OCI-LY1 (cell line): ENCODE measurements around the gene PRR33.
A peak's percentile ranks its signal among the peaks of the same experiment; 100 is the strongest.

Source experiments
- H2AFZ ChIP-seq: fragments of 200-600 bp; sonication (generic), shearing (Covaris generic); 2 replicates; pipeline ENCODE4 v1.6.0; 2014; ENCODE audit warnings: antibody characterized with exemption, mild to moderate bottlenecking, low read length
- H3F3A ChIP-seq: fragments of 200-600 bp; sonication (generic), shearing (Covaris generic); 2 replicates; pipeline ENCODE4 v1.6.0; 2014; ENCODE audit warnings: mild to moderate bottlenecking, antibody characterized with exemption, low read length, moderate library complexity; ENCODE audit not compliant: insufficient read depth
- H3K27ac ChIP-seq: fragments of 200-600 bp; sonication (generic); 2 replicates; pipeline ENCODE4 v1.5.1; 2014; ENCODE audit warnings: low read length, mixed run types, mild to moderate bottlenecking, low read depth; ENCODE audit not compliant: poor library complexity, severe bottlenecking
- H3K27me3 ChIP-seq: fragments of 200-600 bp; sonication (generic); 2 replicates; pipeline ENCODE4 v1.6.0; 2014; ENCODE audit warnings: antibody characterized with exemption, mild to moderate bottlenecking, low read length, moderate library complexity; ENCODE audit not compliant: insufficient read depth
- H3K36me3 ChIP-seq: fragments of 200-600 bp; sonication (generic); 2 replicates; pipeline ENCODE4 v1.6.1; 2014; ENCODE audit warnings: mild to moderate bottlenecking, antibody characterized with exemption, low read length, moderate library complexity, mixed read lengths; ENCODE audit not compliant: insufficient read depth
- H3K4me1 ChIP-seq: fragments of 200-600 bp; sonication (generic); 2 replicates; pipeline ENCODE4 v1.5.1; 2014; ENCODE audit warnings: mild to moderate bottlenecking, low read length, moderate library complexity; ENCODE audit not compliant: insufficient read depth, severe bottlenecking
- H3K4me2 ChIP-seq: fragments of 200-600 bp; sonication (generic), shearing (Covaris generic); 2 replicates; pipeline ENCODE4 v1.6.1; 2014; ENCODE audit warnings: low read length
- H3K4me3 ChIP-seq: fragments of 200-600 bp; sonication (generic); 2 replicates; pipeline ENCODE4 v1.5.1; 2014; ENCODE audit warnings: low read length, low read depth, mild to moderate bottlenecking, mixed read lengths; ENCODE audit not compliant: poor library complexity, severe bottlenecking
- H3K79me2 ChIP-seq: fragments of 200-600 bp; shearing (Covaris generic); 2 replicates; pipeline ENCODE4 v1.6.1; 2016; ENCODE audit warnings: mixed run types, low read length, mixed read lengths; ENCODE audit not compliant: insufficient read depth
- H3K9ac ChIP-seq: fragments of 200-600 bp; sonication (generic), shearing (Covaris generic); 2 replicates; pipeline ENCODE4 v1.6.1; 2014; ENCODE audit warnings: mild to moderate bottlenecking, low read length, mixed read lengths
- H3K9me2 ChIP-seq: fragments of 200-600 bp; sonication (generic), shearing (Covaris generic); 2 replicates; pipeline ENCODE4 v1.6.1; 2014; ENCODE audit warnings: low read depth, mild to moderate bottlenecking, low read length, mixed read lengths
- H3K9me3 ChIP-seq: fragments of 200-600 bp; shearing (Covaris generic); 2 replicates; pipeline ENCODE4 v1.6.1; 2014; ENCODE audit warnings: low read length, mixed read lengths
- H4K20me1 ChIP-seq: fragments of 200-600 bp; sonication (generic), shearing (Covaris generic); 2 replicates; pipeline ENCODE4 v1.6.0; 2016; ENCODE audit warnings: mild to moderate bottlenecking, low read length; ENCODE audit not compliant: insufficient read depth
- CTCF ChIP-seq: fragments of 200-600 bp; sonication (generic), shearing (Covaris generic); IDR thresholded peaks from 2 replicates; pipeline ENCODE4 v1.5.1; 2017; ENCODE audit warnings: mild to moderate bottlenecking, antibody characterized with exemption, low read length, moderate library complexity, mixed read lengths
- EZH2 ChIP-seq: fragments of 200-600 bp; sonication (generic), shearing (Covaris generic); IDR thresholded peaks from 2 replicates; pipeline ENCODE4 v1.8.0; 2017; ENCODE audit warnings: borderline replicate concordance, mixed run types, mild to moderate bottlenecking, antibody characterized with exemption, low read length, moderate library complexity, mixed read lengths

PRR33 gene

GRCh38 chr11:1919391-1920127, 27.9 kb upstream of the PRR33 start, which contains the start of gene TNNT3:
Gene TNNT3, plus strand, starts transcription at chr11:1919703. Its CDS starts 3,172 bp downstream, at chr11:1922875.
- Histone ChIP-seq H3K27me3 (peaks cover 4% of the 10 kb centered on the region; the same call in 1 of the 2 replicates), H2AFZ (no peak within 1 kb of the TSS), H4K20me1 (no peaks in the 10 kb centered on the region), H3K4me2 (no peak within 1 kb of the TSS), H3F3A (no peaks in the 10 kb centered on the region), H3K9me2 (no peaks in the 10 kb centered on the region), H3K9me3 (no peaks in the 10 kb centered on the region), H3K4me3 (no peak within 1 kb of the TSS), H3K36me3 (no peaks in the 10 kb centered on the region), H3K4me1 (no peaks in the 10 kb centered on the region), H3K9ac (no peak within 1 kb of the TSS), H3K27ac (no peak within 1 kb of the TSS), H3K79me2 (no peaks in the 10 kb centered on the region)
- TF ChIP-seq CTCF (no peak), EZH2 (no peak)

DNA sequence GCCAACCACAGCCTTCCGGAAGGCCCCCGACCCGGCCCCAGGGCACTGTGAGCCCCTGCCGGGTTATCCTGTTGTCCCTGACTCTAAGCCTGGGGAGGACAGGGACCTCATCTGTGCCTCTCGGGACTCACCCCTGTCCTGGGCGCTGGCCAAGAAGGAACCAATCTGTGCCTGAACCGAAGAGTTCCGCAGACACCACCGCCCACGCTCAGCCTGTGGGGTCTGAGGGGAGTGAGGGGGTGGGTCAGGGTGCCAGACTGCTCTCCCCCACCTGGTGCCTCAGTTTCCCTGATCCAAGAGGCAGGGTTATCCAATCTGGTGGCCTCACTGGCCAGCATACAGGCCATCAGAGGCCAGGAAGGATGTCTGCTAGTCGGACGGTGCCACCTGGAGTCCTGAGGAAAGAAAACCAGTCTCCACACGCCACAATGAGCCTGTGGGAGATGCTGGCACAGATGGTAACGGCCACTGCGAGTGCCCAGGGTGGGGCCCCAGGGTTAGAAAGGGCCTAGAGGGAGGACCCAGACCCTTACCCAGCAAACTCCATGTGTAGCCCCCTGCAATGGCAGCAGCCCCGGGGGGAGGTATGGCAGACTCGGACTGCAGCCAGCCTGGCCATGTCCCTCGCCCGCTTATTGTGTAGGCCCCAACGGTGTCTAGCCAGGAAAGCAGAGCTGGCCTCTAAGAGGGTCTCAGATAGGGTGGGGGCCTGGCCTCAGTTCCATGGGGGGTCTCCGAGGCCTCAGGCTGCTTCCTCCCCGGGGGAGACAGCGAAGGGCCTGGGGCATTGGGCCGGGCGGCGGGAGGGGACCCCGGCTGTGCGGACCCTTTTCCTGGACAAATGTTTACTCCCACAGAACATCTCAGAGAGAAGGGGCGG, 27.0 kb upstream of the PRR33 start:
- Histone ChIP-seq H3K9ac (no peak overlapping the region), H2AFZ (no peak overlapping the region), H3K36me3 (no peaks in the 10 kb centered on the region), H3K4me1 (no peaks in the 10 kb centered on the region), H3K27me3 (peaks cover 4% of the 10 kb centered on the region; the same call in 1 of the 2 replicates), H3K27ac (no peak overlapping the region), H3K9me2 (no peaks in the 10 kb centered on the region), H3F3A (no peaks in the 10 kb centered on the region), H3K79me2 (no peaks in the 10 kb centered on the region), H4K20me1 (no peaks in the 10 kb centered on the region), H3K9me3 (no peaks in the 10 kb centered on the region), H3K4me3 (no peak overlapping the region), H3K4me2 (no peak overlapping the region)
- TF ChIP-seq CTCF: peak; percentile 27; the same call in 1 of the 2 replicates
- TF ChIP-seq EZH2: no peak

DNA sequence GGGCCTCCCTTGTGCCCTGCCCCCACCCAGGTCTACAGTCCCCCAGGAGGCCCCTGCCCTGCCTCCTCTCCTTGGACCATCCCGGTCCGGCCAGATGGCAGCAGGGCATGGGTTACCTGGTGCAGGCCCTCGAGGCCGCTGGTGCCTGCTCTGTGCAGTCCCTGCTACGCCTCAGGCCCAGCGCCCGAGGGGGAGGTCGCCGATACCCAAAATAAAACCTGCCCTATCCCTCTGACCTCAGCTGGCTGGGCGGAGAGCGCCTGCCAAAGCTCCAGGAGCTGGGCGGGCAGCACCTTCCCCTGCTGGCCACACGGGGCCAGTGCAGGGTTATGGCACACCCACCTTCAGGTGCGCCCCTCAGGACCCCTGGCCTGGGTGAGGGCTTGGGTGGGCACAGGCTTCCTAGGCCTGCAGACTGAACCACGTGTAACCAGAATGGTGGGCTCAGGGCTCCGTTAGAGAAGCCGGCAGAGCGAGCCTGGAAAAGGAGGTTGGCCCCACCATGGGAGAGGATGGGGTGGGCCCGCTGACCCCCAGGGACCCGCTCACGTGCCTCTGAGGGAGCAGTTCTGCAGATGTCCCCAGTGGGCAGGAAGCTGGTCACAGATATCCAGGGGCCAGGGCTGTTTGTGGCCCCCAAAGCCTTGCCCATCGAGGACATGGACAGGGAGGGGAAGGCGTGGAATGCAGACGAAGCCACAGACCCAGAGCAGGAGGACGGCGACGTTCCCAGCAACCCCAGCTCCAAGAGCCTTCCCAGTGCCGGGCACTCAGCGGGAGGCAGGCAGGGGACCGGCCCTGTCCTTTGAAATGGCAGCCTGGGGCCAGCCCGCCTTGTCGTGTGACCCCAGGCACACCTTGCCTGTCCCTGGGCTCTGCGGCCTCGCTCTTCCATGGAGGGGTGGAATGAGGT, 26.1 kb upstream of the PRR33 start:
- H3K9ac ChIP-seq: no peak overlapping the region
- H2AFZ ChIP-seq: no peak overlapping the region
- no peaks in the 10 kb centered on the region for H4K20me1 ChIP-seq
- H3K9me3 ChIP-seq: no peaks in the 10 kb centered on the region
- H3K27ac ChIP-seq: no peak overlapping the region
- H3K4me2 ChIP-seq: no peak overlapping the region
- no peaks in the 10 kb centered on the region for H3K79me2 ChIP-seq
- H3K27me3 ChIP-seq: no peaks in the 10 kb centered on the region
- H3K4me3 ChIP-seq: no peak overlapping the region
- H3K4me1 ChIP-seq: no peaks in the 10 kb centered on the region
- H3K36me3 ChIP-seq: no peaks in the 10 kb centered on the region
- H3F3A ChIP-seq: no peaks in the 10 kb centered on the region
- TF ChIP-seq CTCF (peak; percentile 27; the same call in 1 of the 2 replicates), EZH2 (no peak)
- no peaks in the 10 kb centered on the region for H3K9me2 ChIP-seq
